ENCODE data around the gene UXS1.

UXS1 gene

GRCh38 chr2:106157416-106157815, 36.7 kb downstream of the UXS1 start:
- H3K4me3 ChIP-seq (ENCODE audit: low read length), result no peak overlapping the region
- no peaks in the 10 kb centered on the region for H3K27me3 ChIP-seq (ENCODE audit: control insufficient read depth, insufficient read depth, low read length)
- no peaks in the 10 kb centered on the region for H3K36me3 ChIP-seq (ENCODE audit: control insufficient read depth, insufficient read depth, low read length)
- no peaks in the 10 kb centered on the region for H3K9me3 ChIP-seq (ENCODE audit: control insufficient read depth, low read length)
- no peak overlapping the region for H3K9ac ChIP-seq (ENCODE audit: low read length)
- H3K4me1 ChIP-seq (ENCODE audit: control insufficient read depth, insufficient read depth, low read length), result peaks cover 4% of the 10 kb centered on the region

DNA sequence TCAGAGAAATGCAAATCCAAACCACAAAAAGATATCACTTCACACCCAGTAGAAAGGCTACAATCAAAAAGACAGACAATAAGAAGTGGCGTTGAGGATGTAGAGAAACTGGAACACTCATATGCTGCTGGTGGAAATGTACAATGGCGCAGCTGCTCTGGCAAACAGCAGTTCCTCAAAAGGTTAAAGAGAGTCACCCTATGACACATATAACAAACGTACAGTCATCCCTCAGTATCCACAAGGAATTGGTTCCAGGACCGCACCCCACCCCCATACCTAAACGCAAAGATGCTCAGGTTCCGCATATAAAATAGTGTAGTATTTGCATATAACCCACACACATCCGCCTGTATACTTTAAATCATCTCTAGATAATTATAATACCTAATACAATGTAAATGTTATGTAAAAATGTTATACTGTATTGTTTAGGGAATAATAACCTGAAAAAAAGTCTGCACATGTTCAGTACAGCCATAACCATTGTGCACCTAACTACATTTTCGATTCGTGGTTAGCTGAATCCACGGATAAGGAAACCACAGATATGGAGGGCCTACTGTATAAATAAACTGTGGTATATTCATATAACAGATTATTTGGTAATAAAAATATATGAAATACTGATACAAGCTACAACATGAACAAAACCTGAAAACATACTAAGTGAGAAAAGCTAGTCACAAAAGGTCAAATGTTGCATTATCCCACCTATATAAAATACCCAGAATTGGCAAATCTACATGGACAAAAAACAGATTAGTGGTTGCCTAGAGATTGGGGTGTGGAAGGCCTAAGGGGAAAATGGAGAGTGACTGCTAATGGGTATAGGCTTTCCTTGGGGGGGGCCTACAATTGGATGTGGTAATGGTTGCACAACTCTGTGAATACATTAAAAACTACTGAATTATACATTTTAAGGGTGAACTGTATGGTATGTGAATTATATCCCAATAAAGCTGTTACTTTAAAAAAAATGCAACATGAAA, 37.5 kb downstream of the UXS1 start:
- no peak overlapping the region for H3K4me3 ChIP-seq (ENCODE audit: low read length)
- no peaks in the 10 kb centered on the region for H3K36me3 ChIP-seq (ENCODE audit: control insufficient read depth, insufficient read depth, low read length)
- H3K27me3 ChIP-seq (ENCODE audit: control insufficient read depth, insufficient read depth, low read length), result no peaks in the 10 kb centered on the region
- no peak overlapping the region for H3K9ac ChIP-seq (ENCODE audit: low read length)
- H3K9me3 ChIP-seq (ENCODE audit: control insufficient read depth, low read length), result no peaks in the 10 kb centered on the region
- H3K4me1 ChIP-seq (ENCODE audit: control insufficient read depth, insufficient read depth, low read length), result no peaks in the 10 kb centered on the region

GRCh38 chr2:106153781-106154180, 40.3 kb downstream of the UXS1 start:
- Histone ChIP-seq H3K36me3 (ENCODE audit: control insufficient read depth, insufficient read depth, low read length) (no peaks in the 10 kb centered on the region), H3K4me1 (ENCODE audit: control insufficient read depth, insufficient read depth, low read length) (no peaks in the 10 kb centered on the region), H3K27me3 (ENCODE audit: control insufficient read depth, insufficient read depth, low read length) (no peaks in the 10 kb centered on the region), H3K9ac (ENCODE audit: low read length) (no peak overlapping the region), H3K9me3 (ENCODE audit: control insufficient read depth, low read length) (no peaks in the 10 kb centered on the region), H3K4me3 (ENCODE audit: low read length) (no peak overlapping the region)

GRCh38 chr2:106147665-106148064, 46.4 kb downstream of the UXS1 start:
- H3K36me3 ChIP-seq (ENCODE audit: control insufficient read depth, insufficient read depth, low read length), result no peaks in the 10 kb centered on the region
- H3K9ac ChIP-seq (ENCODE audit: low read length), result no peak overlapping the region
- H3K4me3 ChIP-seq (ENCODE audit: low read length), result no peak overlapping the region
- no peaks in the 10 kb centered on the region for H3K27me3 ChIP-seq (ENCODE audit: control insufficient read depth, insufficient read depth, low read length)
- H3K9me3 ChIP-seq (ENCODE audit: control insufficient read depth, low read length), result no peaks in the 10 kb centered on the region
- no peaks in the 10 kb centered on the region for H3K4me1 ChIP-seq (ENCODE audit: control insufficient read depth, insufficient read depth, low read length)

- no peaks in the 10 kb centered on the region for H3K27me3 ChIP-seq (ENCODE audit: control insufficient read depth, insufficient read depth, low read length)
- H3K4me1 ChIP-seq (ENCODE audit: control insufficient read depth, insufficient read depth, low read length), result no peaks in the 10 kb centered on the region
- no peaks in the 10 kb centered on the region for H3K36me3 ChIP-seq (ENCODE audit: control insufficient read depth, insufficient read depth, low read length)
- H3K9ac ChIP-seq (ENCODE audit: low read length), result no peak overlapping the region
- no peak overlapping the region for H3K4me3 ChIP-seq (ENCODE audit: low read length)
- no peaks in the 10 kb centered on the region for H3K9me3 ChIP-seq (ENCODE audit: control insufficient read depth, low read length)
Observed at GRCh38 chr2:106147159-106147558, 46.9 kb downstream of the UXS1 start.

GRCh38 chr2:106144621-106145331, 49.3 kb downstream of the UXS1 start:
- no peaks in the 10 kb centered on the region for H3K27me3 ChIP-seq (ENCODE audit: control insufficient read depth, insufficient read depth, low read length)
- no peak overlapping the region for H3K9ac ChIP-seq (ENCODE audit: low read length)
- H3K9me3 ChIP-seq (ENCODE audit: control insufficient read depth, low read length), result no peaks in the 10 kb centered on the region
- peaks cover 3% of the 10 kb centered on the region for H3K4me1 ChIP-seq (ENCODE audit: control insufficient read depth, insufficient read depth, low read length)
- H3K4me3 ChIP-seq (ENCODE audit: low read length), result no peak overlapping the region
- H3K36me3 ChIP-seq (ENCODE audit: control insufficient read depth, insufficient read depth, low read length), result no peaks in the 10 kb centered on the region

DNA sequence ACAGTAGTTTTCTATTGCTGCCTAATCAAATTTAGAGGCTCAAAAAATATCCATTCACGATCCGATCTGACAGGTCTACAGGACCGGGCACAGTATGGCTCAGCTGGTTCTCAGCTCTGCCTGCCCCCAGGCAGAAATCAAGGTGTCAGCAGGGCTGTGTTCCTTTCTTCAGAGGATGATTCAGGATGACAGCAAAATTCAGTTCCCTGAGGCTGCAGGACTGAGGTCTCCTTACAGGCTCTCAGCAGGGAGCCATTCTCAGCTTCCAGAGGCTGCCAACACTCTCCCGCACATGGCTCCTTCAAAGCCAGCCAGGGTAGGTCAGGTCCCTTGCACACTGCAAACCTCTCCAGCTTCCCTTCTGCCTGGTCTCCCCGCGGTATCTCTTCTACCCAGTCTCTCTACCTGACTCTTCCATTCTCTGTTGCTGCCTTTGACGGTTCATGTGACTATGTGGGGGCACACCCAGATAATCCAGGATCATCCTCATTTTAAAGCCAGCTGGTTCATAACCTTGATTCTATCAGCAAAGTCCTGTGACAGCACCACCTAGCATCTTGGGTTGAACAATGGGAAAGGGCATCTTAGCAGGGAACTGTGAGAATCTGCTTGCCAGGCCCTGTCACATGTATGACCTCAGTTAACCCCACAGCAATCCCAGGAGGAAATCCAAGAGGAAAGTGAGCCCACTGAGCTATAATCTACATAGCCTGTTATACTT, 50.4 kb downstream of the UXS1 start:
- H3K36me3 ChIP-seq (ENCODE audit: control insufficient read depth, insufficient read depth, low read length), result no peaks in the 10 kb centered on the region
- H3K9me3 ChIP-seq (ENCODE audit: control insufficient read depth, low read length), result no peaks in the 10 kb centered on the region
- no peaks in the 10 kb centered on the region for H3K27me3 ChIP-seq (ENCODE audit: control insufficient read depth, insufficient read depth, low read length)
- no peak overlapping the region for H3K4me3 ChIP-seq (ENCODE audit: low read length)
- peaks cover 13% of the 10 kb centered on the region for H3K4me1 ChIP-seq (ENCODE audit: control insufficient read depth, insufficient read depth, low read length)
- H3K9ac ChIP-seq (ENCODE audit: low read length), result no peak overlapping the region

DNA sequence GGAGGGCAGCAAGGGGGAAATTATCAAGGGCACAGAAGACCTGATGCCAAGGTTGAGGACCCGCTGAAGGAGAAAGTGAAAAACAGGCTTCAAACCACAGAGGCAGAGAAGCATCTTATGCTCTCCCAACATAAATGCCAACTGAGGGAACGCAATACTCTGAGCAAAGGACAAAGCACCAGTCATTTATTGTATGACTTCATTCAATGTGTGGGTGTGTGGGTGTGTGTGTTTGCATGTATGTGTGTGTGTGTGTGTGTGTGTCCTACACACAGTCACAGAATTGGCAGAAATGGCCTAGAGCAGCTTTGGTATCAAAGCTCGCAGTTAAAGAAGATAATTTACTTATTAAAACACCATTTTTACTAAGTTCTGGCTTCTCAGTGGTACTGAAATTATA, 51.4 kb downstream of the UXS1 start:
- H3K27me3 ChIP-seq (ENCODE audit: control insufficient read depth, insufficient read depth, low read length), result no peaks in the 10 kb centered on the region
- peaks cover 17% of the 10 kb centered on the region for H3K4me1 ChIP-seq (ENCODE audit: control insufficient read depth, insufficient read depth, low read length)
- no peak overlapping the region for H3K4me3 ChIP-seq (ENCODE audit: low read length)
- no peak overlapping the region for H3K9ac ChIP-seq (ENCODE audit: low read length)
- H3K36me3 ChIP-seq (ENCODE audit: control insufficient read depth, insufficient read depth, low read length), result no peaks in the 10 kb centered on the region
- H3K9me3 ChIP-seq (ENCODE audit: control insufficient read depth, low read length), result no peaks in the 10 kb centered on the region

DNA sequence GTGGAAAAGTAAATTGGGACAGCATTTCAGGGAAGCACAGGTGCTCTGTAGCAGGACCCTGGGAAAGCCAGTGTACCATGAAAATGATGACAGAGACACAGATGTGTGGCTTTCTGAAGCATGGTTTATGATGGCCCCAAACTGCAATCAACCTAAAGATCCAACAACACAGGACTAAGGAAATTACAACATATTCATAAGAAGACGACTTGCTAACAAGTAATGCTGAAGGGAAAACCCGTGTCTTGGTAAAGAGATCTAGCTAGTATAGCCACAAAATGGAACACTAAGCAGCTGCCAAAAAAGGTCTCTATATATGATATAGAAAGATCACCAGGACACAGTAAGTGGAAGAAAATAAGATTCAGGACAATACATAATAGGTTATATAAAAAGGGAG, 53.2 kb downstream of the UXS1 start:
- H3K4me3 ChIP-seq (ENCODE audit: low read length), result no peak overlapping the region
- H3K27me3 ChIP-seq (ENCODE audit: control insufficient read depth, insufficient read depth, low read length), result no peaks in the 10 kb centered on the region
- H3K9ac ChIP-seq (ENCODE audit: low read length), result no peak overlapping the region
- no peaks in the 10 kb centered on the region for H3K36me3 ChIP-seq (ENCODE audit: control insufficient read depth, insufficient read depth, low read length)
- peaks cover 17% of the 10 kb centered on the region for H3K4me1 ChIP-seq (ENCODE audit: control insufficient read depth, insufficient read depth, low read length)
- H3K9me3 ChIP-seq (ENCODE audit: control insufficient read depth, low read length), result no peaks in the 10 kb centered on the region

DNA sequence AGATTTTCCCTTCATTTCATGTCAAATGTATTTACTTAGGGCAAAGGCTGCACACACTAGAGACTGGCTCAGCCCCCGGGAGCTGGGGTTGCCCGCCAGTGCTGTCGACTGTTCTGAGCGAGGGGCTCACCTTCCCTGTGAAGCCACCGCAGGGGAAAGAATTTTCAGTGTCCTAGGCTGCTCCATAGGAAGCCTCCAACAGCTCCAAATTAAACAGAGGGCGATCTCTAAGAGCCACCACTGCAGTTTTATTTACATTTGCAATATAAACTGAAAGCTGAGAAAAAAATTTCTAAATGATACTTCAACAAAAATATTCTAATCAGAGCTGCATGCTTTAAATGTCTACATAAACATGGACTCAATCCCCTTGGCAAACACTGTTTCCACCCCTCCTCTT, 54.0 kb downstream of the UXS1 start:
- Histone ChIP-seq H3K9me3 (ENCODE audit: control insufficient read depth, low read length) (no peaks in the 10 kb centered on the region), H3K9ac (ENCODE audit: low read length) (no peak overlapping the region), H3K36me3 (ENCODE audit: control insufficient read depth, insufficient read depth, low read length) (no peaks in the 10 kb centered on the region), H3K4me3 (ENCODE audit: low read length) (no peak overlapping the region), H3K4me1 (ENCODE audit: control insufficient read depth, insufficient read depth, low read length) (peaks cover 17% of the 10 kb centered on the region), H3K27me3 (ENCODE audit: control insufficient read depth, insufficient read depth, low read length) (no peaks in the 10 kb centered on the region)

DNA sequence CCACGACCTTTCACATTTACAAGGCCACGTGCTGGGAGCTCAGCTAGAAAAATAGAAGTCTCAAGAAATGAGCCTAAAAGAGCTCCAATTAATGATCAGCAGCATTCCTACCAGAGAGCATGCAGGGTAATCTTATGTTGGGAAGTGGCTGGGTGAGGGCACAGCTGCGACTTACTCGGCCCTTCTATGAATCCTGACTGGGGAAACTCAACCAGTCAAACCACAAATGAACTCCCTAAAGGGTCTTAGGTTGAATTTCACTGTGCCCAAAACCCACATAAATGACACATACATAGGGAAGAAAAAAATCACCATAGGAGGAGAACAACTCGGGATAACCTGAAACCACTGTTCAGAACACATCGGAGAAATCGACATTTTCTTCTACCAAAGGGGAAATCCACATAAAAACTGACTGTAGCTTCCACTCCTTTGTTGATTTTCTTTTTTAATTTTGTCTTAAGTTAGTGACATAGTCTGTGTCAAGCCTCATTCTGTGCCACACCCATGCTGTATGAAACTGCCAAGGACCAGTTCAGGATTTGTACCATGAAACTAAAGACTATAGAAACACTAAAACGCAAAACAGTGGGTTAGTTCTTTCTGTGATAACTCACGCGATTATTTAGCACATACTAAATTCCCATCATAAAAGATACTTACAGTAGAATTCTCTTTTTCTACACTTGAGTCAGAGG, 54.7 kb downstream of the UXS1 start:
- H3K4me3 ChIP-seq (ENCODE audit: low read length), result no peak overlapping the region
- H3K36me3 ChIP-seq (ENCODE audit: control insufficient read depth, insufficient read depth, low read length), result no peaks in the 10 kb centered on the region
- no peaks in the 10 kb centered on the region for H3K9me3 ChIP-seq (ENCODE audit: control insufficient read depth, low read length)
- H3K9ac ChIP-seq (ENCODE audit: low read length), result no peak overlapping the region
- no peaks in the 10 kb centered on the region for H3K27me3 ChIP-seq (ENCODE audit: control insufficient read depth, insufficient read depth, low read length)
- H3K4me1 ChIP-seq (ENCODE audit: control insufficient read depth, insufficient read depth, low read length), result peaks cover 17% of the 10 kb centered on the region

Data from mucosa of stomach (tissue), 1 donor.